ENCODE results near the gene FAM89A. TPM values are rescaled to one million over a fixed set of nuclear protein-coding genes. Genes with fewer than 3 reads are reported as not detected.

The FAM89A gene
- total and polyA plus RNA-seq, 2 of the 8 experiments (the other 6 are each of a cell fraction or from before 2014, with no cell fraction given) = 2.1 to 2.2 TPM

GRCh38 chr1:231000201-231000600 lies 39.9 kb downstream of the FAM89A start:
- Histone ChIP-seq H3K23ac (ENCODE audit: insufficient read length) (no peak overlapping the region), H3K27ac (ENCODE audit: low read depth, low read length) (no peak overlapping the region), H3K27me3 (replicated peaks in 1 of 4; ENCODE audit: control insufficient read depth in 3 of 4, extremely low read depth in 1 of 4, insufficient read depth in 3 of 4, low read length in 3 of 4) (no peaks in the 10 kb centered on the region), H3K56ac (replicated peaks; ENCODE audit: insufficient read length, low read depth, low read length) (no peak overlapping the region), H3K9ac (replicated peaks in 1 of 4; ENCODE audit: extremely low read depth in 1 of 4, low read depth in 3 of 4, low read length in 3 of 4) (no peak overlapping the region), H4K8ac (ENCODE audit: extremely low read depth, insufficient read depth, low read length) (no peak overlapping the region), H2BK15ac (ENCODE audit: low read length) (no peak overlapping the region), H4K5ac (ENCODE audit: insufficient read length, low read depth, low read length) (no peak overlapping the region), H2AK5ac (ENCODE audit: low read depth, low read length) (no peak overlapping the region), H3K79me1 (ENCODE audit: low read depth, low read length) (no peaks in the 10 kb centered on the region), H3K4me1 (replicated peaks in 1 of 4; ENCODE audit: control insufficient read depth in 3 of 4, insufficient read depth in 4 of 4, low read length in 3 of 4) (no peaks in the 10 kb centered on the region), H2BK5ac (ENCODE audit: low read depth, low read length) (no peak overlapping the region), H2AFZ (ENCODE audit: low read length) (no peak overlapping the region), H3K23me2 (ENCODE audit: low read depth, low read length) (peaks cover 2% of the 10 kb centered on the region; the same call in 1 of the 2 replicates), H3K4me3 (ENCODE audit: extremely low read depth in 1 of 4, insufficient read depth in 2 of 4, low read depth in 3 of 4, low read length in 4 of 4) (no peak overlapping the region), H3K14ac (ENCODE audit: insufficient read length) (no peak overlapping the region), H2BK12ac (ENCODE audit: low read depth, low read length) (no peak overlapping the region), H3K4me2 (ENCODE audit: insufficient read depth in 1 of 2, low read depth in 2 of 2, low read length in 2 of 2) (no peak overlapping the region), H4K20me1 (replicated peaks in 1 of 2; ENCODE audit: control insufficient read depth in 1 of 2, insufficient read depth in 2 of 2, low read length in 2 of 2) (peaks cover 0 to 2% of the 10 kb centered on the region in 2 experiments), H2BK120ac (replicated peaks; ENCODE audit: low read depth, low read length) (no peak overlapping the region), H3K9me3 (ENCODE audit: insufficient read depth in 2 of 2, low read depth in 1 of 2, low read length in 1 of 2) (peaks cover 0 to 5% of the 10 kb centered on the region in 2 experiments; a peak in 1 of 4 replicates), H2BK20ac (ENCODE audit: low read length) (no peak overlapping the region), H3K79me2 (ENCODE audit: control insufficient read depth in 1 of 2, insufficient read depth in 2 of 2, low read length in 2 of 2) (no peaks in the 10 kb centered on the region), H4K91ac (replicated peaks; ENCODE audit: insufficient read length, low read length) (no peak overlapping the region), H3K18ac (ENCODE audit: extremely low read depth, low read length) (no peak overlapping the region), H3K4ac (replicated peaks; ENCODE audit: insufficient read length, low read depth, low read length) (no peak overlapping the region), H3K36me3 (ENCODE audit: control insufficient read depth in 2 of 4, insufficient read depth in 4 of 4, low read length in 3 of 4) (peaks cover 2 to 19% (median 10%) of the 10 kb centered on the region in 4 experiments; a peak in 6 of 8 replicates)
- FAIRE-seq (no peak), DNase-seq (ENCODE audit: low read depth in 1 of 2, low spot score in 2 of 2) (no peak)
- ChIA-PET POLR2A (ENCODE audit: partially characterized antibody) (no interaction called here), CTCF (ENCODE audit: partially characterized antibody) (interaction anchor here (1.0 kb wide), 1 partner anchor 11 kb away, joined by 3 read pairs; no protein-coding TSS in a partner anchor)
- 90% methylated on average over 4 of the region's 4 CpGs; no CpG with 5 or more reads in 1 of the 2 experiments for WGBS, 2 experiments (ENCODE audit: extremely low coverage in 1 of 2, insufficient coverage in 1 of 2, insufficient read length in 1 of 2, insufficient replicate concordance in 2 of 2, low coverage in 1 of 2, low lambda C conversion rate in 2 of 2, missing lambda C conversion rate in 1 of 2)
- no peak for TF ChIP-seq CTBP2 (IDR thresholded peaks at IDR 0.05; ENCODE audit: borderline replicate concordance, insufficient read depth, insufficient read length, low read length)
- no peak for TF ChIP-seq RFX5 (IDR thresholded peaks at IDR 0.05; ENCODE audit: borderline replicate concordance, low read depth, low read length)
- TF ChIP-seq, protein P1, sequence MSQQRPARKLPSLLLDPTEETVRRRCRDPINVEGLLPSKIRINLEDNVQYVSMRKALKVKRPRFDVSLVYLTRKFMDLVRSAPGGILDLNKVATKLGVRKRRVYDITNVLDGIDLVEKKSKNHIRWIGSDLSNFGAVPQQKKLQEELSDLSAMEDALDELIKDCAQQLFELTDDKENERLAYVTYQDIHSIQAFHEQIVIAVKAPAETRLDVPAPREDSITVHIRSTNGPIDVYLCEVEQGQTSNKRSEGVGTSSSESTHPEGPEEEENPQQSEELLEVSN (IDR thresholded peaks at IDR 0.05) = no peak
- no peak for TF ChIP-seq USF2 (IDR thresholded peaks at IDR 0.05; ENCODE audit: low read length)
